Testis (tissue), 2 donors: ENCODE results near the gene ZC3H7A.

Experiments
- POLR2A ChIP-seq: fragments of 450-650 bp; IDR thresholded peaks from one replicate; pipeline ENCODE4 v1.6.1; 2017; ENCODE audit warnings: antibody characterized with exemption, mild to moderate bottlenecking, moderate library complexity
- TF ChIP-seq, protein P1 (sequence below), 3 experiments: fragments of 450-650 bp in 2 of 3; fragments of 200-600 bp in 1 of 3; sonication (generic) in 1 of 3; IDR thresholded peaks; one replicate each; pipeline ENCODE4 v1.5.1; 2016 to 2019; ENCODE audit warnings: antibody characterized with exemption in 3 of 3, mild to moderate bottlenecking in 2 of 3, moderate library complexity in 1 of 3

DNA sequence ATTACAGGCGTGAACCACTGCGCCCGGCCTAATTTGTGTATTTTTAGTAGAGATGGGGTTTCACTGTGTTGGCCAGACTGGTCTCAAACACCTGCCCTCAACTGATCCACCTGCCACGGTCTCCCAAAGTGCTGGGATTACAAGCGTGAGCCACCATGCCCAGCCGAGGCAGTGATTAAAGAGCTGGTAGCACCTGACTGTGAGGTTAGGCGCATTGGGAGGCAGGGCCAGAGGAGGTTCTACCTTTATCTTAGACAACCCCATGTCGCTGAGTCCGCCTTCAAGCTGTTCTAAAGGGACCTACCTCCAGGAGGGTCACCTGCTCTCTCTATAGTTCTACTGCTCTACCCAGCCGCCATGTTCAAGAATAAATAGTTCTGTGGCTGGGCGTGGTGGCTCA, 46.1 kb upstream of the ZC3H7A start:
- TF ChIP-seq POLR2A = no peak
- TF ChIP-seq, protein P1, sequence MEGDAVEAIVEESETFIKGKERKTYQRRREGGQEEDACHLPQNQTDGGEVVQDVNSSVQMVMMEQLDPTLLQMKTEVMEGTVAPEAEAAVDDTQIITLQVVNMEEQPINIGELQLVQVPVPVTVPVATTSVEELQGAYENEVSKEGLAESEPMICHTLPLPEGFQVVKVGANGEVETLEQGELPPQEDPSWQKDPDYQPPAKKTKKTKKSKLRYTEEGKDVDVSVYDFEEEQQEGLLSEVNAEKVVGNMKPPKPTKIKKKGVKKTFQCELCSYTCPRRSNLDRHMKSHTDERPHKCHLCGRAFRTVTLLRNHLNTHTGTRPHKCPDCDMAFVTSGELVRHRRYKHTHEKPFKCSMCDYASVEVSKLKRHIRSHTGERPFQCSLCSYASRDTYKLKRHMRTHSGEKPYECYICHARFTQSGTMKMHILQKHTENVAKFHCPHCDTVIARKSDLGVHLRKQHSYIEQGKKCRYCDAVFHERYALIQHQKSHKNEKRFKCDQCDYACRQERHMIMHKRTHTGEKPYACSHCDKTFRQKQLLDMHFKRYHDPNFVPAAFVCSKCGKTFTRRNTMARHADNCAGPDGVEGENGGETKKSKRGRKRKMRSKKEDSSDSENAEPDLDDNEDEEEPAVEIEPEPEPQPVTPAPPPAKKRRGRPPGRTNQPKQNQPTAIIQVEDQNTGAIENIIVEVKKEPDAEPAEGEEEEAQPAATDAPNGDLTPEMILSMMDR (IDR thresholded peaks at IDR 0.05) = no peak
